OCI-LY7 (cell line): ENCODE data around the gene GLMN.

Experiments used
- EZH2phosphoT487 ChIP-seq: fragments of 200-600 bp; sonication (generic); IDR thresholded peaks from 2 replicates; pipeline ENCODE4 v1.6.1; 2018; ENCODE audit warnings: low read depth, borderline replicate concordance, mild to moderate bottlenecking, mixed run types, antibody characterized with exemption, low read length, moderate library complexity, mixed read lengths
- TF ChIP-seq, protein P1 (sequence below): fragments of 200-600 bp; sonication (generic); conservative IDR thresholded peaks from 2 replicates; pipeline ENCODE4 v1.5.1; 2014; ENCODE audit warnings: mild to moderate bottlenecking, antibody characterized with exemption, low read length, moderate library complexity, mixed read lengths

DNA sequence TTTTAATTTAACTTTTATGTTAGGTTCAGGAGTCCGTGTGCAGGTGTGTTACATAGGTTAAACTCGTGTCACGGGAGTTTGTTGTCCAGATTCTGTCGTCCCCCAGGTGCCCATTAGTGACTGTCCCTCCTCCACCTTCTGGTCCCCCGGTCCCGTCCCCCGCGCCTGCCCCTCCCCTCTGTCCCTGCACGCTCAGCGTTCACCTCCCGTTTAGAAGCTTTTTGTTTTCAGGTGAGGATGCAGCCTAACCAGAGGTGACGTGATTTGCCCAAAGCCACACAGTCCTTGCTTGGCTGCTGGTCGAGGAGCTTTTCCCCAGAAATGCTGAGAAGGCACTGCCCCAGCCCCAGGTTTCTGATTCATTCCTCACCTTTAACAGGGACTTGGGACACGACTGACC lies 80.2 kb downstream of the GLMN start:
- TF ChIP-seq, protein P1, sequence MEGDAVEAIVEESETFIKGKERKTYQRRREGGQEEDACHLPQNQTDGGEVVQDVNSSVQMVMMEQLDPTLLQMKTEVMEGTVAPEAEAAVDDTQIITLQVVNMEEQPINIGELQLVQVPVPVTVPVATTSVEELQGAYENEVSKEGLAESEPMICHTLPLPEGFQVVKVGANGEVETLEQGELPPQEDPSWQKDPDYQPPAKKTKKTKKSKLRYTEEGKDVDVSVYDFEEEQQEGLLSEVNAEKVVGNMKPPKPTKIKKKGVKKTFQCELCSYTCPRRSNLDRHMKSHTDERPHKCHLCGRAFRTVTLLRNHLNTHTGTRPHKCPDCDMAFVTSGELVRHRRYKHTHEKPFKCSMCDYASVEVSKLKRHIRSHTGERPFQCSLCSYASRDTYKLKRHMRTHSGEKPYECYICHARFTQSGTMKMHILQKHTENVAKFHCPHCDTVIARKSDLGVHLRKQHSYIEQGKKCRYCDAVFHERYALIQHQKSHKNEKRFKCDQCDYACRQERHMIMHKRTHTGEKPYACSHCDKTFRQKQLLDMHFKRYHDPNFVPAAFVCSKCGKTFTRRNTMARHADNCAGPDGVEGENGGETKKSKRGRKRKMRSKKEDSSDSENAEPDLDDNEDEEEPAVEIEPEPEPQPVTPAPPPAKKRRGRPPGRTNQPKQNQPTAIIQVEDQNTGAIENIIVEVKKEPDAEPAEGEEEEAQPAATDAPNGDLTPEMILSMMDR: no peak
- no peak for TF ChIP-seq EZH2phosphoT487
